DMS53 treated with DMSO at 0.1 percent for 48 hours (cell line): ENCODE results near the gene P3H3.

ENCODE experiments used
- DNase-seq: peaks from one replicate; lab custom pipeline; 2025; ENCODE audit not compliant: unreplicated experiment; lab: John Stamatoyannopoulos, UW

Gene P3H3

GRCh38 chr12:6842075-6842474 lies 13.9 kb downstream of the P3H3 start:
- no peak for DNase-seq

- no peak for DNase-seq
Measured at GRCh38 chr12:6843118-6843902, 15.1 kb downstream of the P3H3 start.

- DNase-seq, result no peak
Measured at GRCh38 chr12:6845395-6845794, 17.2 kb downstream of the P3H3 start.

- no peak for DNase-seq
Measured at GRCh38 chr12:6846316-6846869, 18.2 kb downstream of the P3H3 start.

GRCh38 chr12:6847676-6848075 lies 19.5 kb downstream of the P3H3 start:
- no peak for DNase-seq

- no peak for DNase-seq
Measured at GRCh38 chr12:6849427-6849826, 21.2 kb downstream of the P3H3 start.

GRCh38 chr12:6849976-6850560 lies 21.9 kb downstream of the P3H3 start:
- no peak for DNase-seq

GRCh38 chr12:6850796-6851152 lies 22.6 kb downstream of the P3H3 start:
- no peak for DNase-seq

GRCh38 chr12:6851153-6851920 lies 23.1 kb downstream of the P3H3 start, which contains the start of gene CDCA3:
Gene CDCA3, minus strand, starts transcription at chr12:6851286. Its CDS starts 334 bp downstream, at chr12:6850952.
- DNase-seq, result peak; percentile 100

GRCh38 chr12:6851921-6852650 lies 23.9 kb downstream of the P3H3 start, which contains the start of gene USP5:
Gene USP5, plus strand, starts transcription at chr12:6852150. Its CDS starts 30 bp downstream, at chr12:6852180.
- DNase-seq, result peak; percentile 100

- DNase-seq, result peak; percentile 52
Measured at GRCh38 chr12:6852651-6853354, 24.6 kb downstream of the P3H3 start.

- DNase-seq, result no peak
Measured at GRCh38 chr12:6853626-6854025, 25.4 kb downstream of the P3H3 start.

- DNase-seq, result no peak
Measured at GRCh38 chr12:6854036-6854435, 25.8 kb downstream of the P3H3 start.

- no peak for DNase-seq
Measured at GRCh38 chr12:6855322-6855721, 27.1 kb downstream of the P3H3 start.

GRCh38 chr12:6858799-6859198 lies 30.6 kb downstream of the P3H3 start:
- DNase-seq, result no peak

- DNase-seq, result no peak
Measured at GRCh38 chr12:6860116-6860515, 31.9 kb downstream of the P3H3 start.

- DNase-seq, result no peak
Measured at GRCh38 chr12:6860942-6861341, 32.7 kb downstream of the P3H3 start.

GRCh38 chr12:6861391-6861790 lies 33.2 kb downstream of the P3H3 start:
- DNase-seq, result no peak

GRCh38 chr12:6863033-6863432 lies 34.8 kb downstream of the P3H3 start:
- DNase-seq, result no peak

GRCh38 chr12:6863586-6864321 lies 35.5 kb downstream of the P3H3 start:
- DNase-seq, result no peak
